Subcutaneous adipose tissue (tissue), 4 donors: Measurements from ENCODE around the gene GTSE1. TPM values are rescaled to one million over a fixed set of nuclear protein-coding genes. Genes with fewer than 3 reads are reported as not detected.

Experiments used
- CTCF ChIP-seq: fragments of 450-650 bp; IDR thresholded peaks from one replicate; pipeline ENCODE4 v1.5.1; 2016; ENCODE audit warnings: low read depth, mild to moderate bottlenecking, control low read depth, antibody characterized with exemption, moderate library complexity
- total RNA-seq, 4 donors: library from RNA; depleted of rRNA; stranded (reverse); fragments of >200 nt; gene quantifications; one replicate each; pipeline ENCODE4 v1.1.0, GENCODE V29; 2016

GTSE1 gene
- total RNA-seq, 4 donors from 2014 or later = 1.1 to 1.4 TPM; not detected in 2

DNA sequence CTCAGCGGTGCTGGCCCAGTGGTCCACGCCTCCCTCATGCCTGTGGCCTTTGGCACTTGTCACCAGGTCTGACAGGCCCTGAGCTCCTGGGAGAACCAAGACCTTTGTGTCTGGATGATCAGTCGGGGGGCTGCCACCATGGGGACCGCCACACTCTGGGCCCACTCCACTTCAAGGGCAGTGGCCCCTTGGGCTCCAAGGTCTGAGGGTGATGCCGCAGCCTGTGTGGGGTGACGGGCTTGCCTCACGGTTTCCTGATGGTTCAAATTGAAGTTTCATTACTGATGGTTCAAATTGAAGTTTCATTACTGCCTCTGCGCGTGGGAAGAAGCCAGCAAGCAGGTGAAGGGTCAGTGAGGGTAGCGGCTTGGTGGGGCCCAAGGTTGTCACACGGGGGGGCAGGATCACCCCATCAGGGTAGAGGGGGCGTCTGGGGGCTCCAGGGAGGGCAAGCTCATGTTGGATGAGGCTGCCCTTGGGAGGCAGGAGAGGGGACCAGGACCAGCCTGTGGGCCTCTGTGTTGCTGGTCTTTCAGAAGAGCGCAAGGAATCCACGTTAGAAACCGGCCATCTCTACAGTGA, 66.4 kb downstream of the GTSE1 start:
- no peak for TF ChIP-seq CTCF

DNA sequence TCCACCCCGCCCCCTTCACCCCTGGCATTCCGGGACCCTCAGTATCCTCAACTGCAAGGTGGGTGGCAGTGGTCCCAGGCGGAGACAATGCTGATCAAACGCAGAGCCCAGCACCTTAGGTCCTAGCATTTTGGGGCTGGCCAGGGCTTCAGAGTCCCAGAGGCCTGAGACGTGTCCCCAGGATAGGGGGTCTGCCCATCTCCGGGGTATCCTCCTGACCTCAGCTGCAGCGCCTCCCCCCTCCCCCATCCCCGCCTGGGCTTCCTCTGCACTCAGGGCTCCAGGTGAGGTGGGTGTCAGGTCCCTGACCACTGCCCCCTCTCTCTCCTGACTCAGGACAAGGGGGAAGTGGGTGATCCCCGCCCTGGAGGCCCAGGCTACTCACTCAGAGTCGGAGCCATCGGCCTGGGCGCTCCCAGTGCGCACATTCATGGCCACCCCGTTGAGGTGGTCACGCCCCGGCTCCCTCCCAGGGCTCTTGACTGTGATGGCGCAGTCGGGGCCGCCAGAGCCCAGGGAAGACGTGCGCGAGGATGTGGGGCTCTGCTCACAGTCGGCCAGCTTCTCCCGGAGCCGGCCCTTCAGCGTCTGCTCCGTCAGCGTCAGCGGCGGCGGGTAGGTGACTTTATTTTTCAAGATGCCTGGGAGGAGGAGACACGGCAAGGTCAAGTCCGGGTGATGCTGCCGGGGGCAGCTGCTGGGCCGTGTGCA, 67.1 kb downstream of the GTSE1 start:
- no peak for TF ChIP-seq CTCF

- no peak for TF ChIP-seq CTCF
These were observed 67.9 kb downstream of the GTSE1 start for GRCh38 chr22:46364341-46365165.

- TF ChIP-seq CTCF = no peak
These were observed 68.5 kb downstream of the GTSE1 start for GRCh38 chr22:46365166-46365624.

DNA sequence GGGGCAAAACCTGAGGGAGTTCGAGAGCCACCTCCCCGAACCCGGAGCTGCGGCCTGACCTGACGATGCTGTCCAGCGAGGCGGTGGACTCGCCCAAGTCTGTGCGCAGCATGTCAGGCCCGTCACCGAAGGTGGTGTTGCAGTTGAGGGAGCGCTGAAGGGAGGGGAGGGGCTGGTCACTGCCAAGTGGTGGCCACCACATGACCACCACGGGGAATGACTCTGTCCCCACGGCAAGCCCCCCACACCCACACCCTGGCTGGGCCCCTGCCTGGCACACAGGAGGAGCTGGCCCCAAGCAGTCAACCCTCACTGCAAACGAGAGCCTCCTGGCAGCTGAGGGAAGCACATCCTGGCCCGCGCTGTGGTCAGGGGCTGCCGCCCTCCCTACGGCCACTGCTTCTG, 69.7 kb downstream of the GTSE1 start:
- TF ChIP-seq CTCF = no peak

- no peak for TF ChIP-seq CTCF
These were observed 70.4 kb downstream of the GTSE1 start for GRCh38 chr22:46366801-46367706.
